Effector CD8-positive, alpha-beta T cell (primary cell): ENCODE measurements around the gene ACOT12.
"Not testable (repeated sequence)": the region's sequence is repeated elsewhere in the genome, so short reads cannot be mapped to it uniquely, and the experiment has no call there.

Experiments
- DNase-seq: peaks from one replicate; lab custom pipeline; 2025; lab: John Stamatoyannopoulos, UW

Gene ACOT12

DNA sequence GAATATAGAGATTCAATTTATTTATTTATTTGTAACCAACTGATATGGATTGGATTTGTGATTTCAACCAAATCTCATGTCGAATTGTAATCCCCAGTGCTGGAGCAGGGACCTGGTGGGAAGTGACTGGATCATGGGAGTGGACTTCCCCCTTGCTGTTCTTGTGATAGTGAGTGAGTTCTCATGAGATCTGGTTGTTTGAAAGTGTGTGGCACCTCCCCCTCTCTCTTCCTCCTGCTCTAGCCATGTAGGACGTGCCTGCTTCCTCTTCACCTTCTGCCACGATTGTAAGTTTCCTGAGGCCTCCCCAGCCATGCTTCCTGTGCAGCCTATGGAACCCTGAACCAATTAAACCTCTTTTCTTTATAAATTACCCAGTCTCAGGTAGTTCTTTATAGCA is 55.7 kb downstream of the ACOT12 start:
- not testable (repeated sequence) for DNase-seq

DNA sequence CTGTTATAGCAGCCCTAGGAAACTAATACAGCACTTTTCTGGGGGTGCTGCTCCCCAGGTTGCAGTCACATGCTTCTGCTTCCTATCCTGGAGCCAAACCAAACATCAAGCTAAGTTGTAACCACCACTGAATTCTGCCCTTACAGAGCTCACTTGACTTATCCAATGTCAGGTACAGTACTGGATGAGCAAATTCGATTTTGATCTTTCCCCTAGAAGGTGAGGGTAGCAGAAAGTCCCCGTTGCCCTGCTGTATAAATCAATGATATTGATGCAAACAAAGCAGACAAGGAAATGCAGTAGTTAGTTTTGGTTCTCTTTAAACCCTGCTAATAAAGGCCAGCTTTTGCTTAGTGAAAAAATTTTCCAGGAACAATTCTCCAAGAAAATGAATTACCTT is 56.1 kb downstream of the ACOT12 start:
- no peak for DNase-seq

DNA sequence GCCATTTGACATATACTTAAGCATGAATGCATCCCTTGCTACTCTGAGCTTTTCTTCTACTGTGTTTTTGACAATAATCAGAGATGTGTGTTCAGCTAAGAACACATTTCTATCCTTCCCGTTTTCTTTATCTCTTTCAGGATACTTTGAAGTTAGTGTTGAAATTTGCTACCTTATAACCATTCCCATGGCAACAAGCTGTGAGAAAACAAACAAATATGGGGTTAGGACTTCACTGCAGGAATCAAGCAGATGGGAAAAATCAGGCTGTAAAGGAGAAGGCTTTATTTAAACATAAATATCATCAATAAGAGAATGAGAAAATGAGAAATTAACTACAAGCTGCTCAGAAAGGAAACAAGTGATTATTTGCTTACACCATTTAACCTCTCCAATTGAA is 57.4 kb downstream of the ACOT12 start:
- no peak for DNase-seq

DNA sequence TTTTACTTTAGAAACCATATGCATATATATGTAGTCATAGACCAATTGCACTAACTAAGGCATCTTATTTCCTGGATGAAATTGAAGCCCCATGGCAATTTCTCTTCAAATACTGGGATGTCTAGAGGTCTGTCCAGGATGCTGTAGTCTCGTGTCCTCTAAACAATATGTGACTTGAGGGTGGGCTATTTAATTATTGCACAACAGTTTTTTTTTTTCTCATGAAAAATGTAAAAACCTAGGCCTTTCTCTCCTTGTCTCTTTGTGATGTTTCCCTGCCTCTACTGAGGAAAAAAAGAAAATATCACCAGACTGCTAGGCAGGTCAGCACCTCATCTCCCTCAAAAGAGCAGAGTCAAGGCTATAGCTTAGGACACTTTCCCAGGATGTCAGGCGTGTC is 58.0 kb downstream of the ACOT12 start:
- DNase-seq = no peak

DNA sequence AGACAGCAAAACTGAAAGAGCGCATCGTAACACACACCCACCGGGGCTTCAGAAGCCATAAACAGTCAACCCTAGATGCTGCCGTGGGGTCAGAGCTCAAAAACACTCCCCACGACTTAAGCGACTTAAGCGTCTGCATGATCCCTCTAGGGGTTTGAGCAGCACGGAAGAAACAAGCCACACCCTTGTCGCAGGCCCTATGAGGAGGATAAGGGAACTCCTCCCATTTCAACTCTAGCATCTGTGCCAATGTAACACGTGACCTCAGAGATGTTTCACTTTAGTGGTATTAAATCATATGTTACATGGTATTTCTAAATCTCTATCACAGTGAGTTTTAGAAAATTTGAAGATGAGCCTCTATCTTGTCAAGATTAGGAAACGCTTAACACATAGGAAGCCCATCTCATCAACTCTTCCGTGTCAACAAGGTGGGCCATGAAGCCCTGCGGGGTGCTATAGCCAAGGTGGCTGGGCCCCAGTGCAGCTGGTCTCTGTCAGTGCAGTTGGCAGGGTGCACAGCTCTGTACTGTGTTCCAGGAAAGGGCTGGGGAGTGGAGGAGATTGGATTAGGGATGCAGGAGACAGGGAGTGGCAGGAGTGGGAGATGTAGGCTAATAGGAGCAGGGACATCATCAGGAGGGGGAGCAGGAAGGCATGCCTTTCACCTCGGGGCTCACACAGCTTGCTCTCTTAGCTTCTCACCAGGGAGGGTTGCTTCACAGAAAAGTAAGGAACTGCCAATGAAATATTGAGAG is 59.5 kb downstream of the ACOT12 start:
- no peak for DNase-seq

DNA sequence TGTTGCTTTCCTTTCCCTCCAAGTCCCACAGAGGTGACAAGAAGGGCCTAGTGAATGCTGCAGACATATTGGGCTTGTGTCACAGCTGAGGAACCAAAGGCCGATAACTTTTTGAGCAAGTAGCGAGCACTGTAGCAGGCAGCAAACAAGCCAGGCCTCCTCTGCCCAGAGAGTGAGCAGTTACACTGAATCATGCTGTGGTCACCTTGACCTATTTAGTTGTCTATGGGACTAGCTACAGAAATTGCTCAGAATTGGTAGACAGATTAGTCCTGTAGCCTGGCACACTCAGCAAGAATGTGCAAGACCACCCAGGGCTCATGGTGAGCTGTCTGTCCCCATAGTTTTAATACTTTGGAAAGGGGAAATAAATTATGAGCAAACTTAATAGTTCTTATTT is 67.4 kb downstream of the ACOT12 start:
- DNase-seq = no peak

DNA sequence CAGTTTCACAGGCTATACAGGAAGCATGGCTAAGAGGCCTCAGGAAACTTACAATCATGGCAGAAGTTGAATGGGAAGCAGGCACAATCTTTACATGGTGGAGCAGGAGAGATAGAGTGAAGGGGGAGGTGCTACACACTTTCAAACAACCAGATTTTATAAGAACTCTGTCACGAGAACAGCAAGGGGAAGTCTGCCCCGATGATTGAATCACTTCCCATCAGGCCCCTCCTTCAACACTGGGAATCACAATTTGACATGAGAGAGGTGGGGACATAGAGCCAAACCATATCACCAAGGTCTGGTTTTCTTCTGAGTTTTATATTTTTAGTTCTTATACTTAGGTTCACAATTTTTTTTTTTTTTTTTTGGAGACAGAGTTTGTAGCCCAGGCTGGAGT is 76.4 kb downstream of the ACOT12 start:
- no peak for DNase-seq

DNA sequence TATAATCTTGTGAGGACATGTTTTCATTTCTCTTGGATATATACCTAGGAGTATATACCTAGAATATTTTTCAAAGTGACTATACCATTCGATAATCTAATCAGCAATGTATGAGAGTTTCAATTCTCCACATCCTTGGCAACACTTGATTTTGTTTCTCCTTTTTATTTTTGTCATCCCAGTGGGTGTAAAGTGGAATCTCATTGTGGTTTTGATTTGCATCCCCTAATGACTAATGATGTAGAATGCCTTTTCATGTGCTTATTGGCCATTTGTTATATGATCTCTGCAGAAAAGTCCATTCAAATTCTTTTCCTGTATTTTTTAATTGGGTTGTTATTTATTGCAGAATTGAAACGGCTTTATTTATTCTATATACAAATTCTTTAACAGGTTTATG is 77.4 kb downstream of the ACOT12 start:
- DNase-seq = no peak

DNA sequence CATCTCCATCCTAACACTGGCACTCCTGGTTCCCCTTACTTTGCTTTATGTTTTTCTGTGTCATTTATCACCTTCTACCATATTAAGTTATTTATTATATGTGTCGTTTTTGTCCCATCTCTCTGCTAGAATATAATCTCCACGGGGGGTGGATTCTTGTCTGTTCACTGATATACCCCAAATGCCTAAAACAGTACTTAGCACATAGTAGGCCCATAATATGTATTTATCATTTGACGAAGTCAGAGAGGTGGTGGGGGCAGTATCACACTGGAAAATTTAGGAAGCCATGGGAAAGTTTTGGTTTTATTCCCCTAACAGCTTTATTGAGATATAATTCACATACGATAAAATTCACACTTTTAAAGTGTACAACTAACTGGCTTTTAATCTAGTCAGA is 78.1 kb downstream of the ACOT12 start:
- DNase-seq = no peak

DNA sequence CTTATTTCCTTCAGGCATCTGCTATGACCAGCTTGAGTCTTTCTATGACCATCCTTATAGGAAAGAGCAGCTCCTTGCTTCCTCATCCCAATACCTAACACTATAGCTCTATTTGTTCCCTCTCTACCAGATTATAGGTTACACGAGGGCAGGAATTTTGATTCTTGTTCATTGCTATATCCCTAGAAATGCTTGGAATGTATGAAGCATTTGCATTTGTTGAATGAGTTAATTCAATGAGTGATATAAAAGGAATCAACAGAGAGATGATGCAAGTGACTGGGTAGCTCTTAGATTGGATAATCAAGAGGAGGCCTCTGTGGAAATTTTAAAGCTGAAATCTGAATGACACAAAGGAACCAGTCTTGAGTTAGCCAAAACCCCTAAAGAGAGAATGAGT is 78.6 kb downstream of the ACOT12 start:
- DNase-seq = no peak

DNA sequence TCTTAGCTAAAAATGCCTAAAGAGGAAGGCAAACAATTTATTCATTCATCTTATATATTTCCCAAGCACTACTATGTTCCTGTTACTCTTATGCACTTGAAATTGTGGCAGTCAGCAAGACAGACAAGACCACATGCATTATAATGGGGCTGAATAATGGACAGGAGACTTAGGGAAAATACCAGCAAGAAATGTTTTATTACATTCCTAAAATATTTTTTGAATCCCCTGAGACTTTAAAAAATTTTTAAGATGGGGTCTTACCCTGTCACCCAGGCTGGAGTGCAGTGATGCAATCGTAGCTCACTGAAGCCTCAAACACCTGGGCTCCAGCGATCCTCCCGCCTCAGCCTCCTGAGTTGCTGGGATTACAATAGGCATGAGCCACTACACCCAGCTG is 79.4 kb downstream of the ACOT12 start:
- DNase-seq = no peak

DNA sequence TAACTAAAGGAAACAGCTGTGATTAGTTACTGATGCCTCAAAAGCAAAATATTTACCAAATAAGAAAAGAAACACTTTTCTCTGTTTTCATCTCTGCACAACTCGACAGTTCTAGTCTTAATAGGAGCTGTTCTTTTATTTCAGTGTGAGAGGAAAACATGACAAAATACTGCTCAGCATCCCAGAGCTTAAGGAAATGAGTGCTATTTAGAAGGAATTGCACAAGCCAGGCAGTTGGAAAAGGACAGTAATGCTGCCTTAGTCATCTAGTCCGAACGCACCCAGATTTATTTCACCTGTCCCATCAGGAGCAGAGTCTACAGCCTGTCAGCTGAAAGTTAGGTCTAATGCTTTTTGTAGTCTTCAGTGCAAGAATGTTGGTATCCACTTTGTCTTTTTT is 80.2 kb downstream of the ACOT12 start:
- DNase-seq = no peak

DNA sequence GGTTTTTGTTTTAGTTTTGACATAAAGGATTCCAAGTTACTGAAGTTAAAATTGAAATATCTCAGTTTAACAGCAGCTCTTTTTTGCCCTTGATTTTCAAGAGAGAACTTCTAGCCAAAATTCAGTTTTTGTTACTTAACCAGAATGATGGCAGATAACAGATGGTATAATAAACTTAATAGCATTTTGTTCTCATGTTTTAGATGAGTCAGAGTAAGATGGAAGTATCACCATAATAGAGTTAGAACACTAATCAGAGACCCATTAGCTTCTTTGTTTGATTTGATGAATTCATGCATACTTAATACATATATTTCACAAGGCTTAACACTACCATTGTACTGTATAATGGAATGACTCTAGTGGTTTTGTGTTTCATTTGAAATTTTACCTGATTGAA is 80.7 kb downstream of the ACOT12 start:
- no peak for DNase-seq

DNA sequence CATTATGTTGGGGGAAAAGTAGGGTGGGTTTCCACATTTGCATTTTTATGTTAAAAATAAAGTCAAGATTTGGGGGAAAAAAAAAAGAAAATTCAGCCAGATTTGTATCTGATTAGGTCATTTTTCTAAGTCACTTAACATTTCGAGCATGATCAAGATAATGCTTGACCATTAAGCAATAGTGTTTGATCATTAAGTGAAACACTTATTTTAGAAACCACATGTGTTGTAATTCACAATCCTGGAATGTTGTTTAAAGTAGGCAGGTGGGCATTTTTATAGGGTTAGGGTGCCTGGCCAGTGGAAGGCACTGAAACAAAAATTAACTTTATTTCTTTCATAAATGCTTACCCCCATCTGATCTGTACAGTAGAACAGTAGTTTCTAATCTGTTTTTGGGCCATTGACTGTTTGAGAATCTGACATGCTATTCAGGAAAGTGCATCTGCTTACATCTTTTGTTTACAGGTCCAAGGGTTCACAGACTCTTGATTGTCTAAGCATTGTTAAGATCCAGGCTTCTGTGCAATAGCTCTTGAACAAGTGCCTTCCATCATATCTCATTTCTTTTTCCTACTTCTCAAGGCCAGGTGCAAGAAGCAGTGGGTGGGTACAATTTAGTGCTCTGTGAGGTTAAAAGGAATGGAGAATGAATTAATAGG is 83.4 kb downstream of the ACOT12 start:
- no peak for DNase-seq

DNA sequence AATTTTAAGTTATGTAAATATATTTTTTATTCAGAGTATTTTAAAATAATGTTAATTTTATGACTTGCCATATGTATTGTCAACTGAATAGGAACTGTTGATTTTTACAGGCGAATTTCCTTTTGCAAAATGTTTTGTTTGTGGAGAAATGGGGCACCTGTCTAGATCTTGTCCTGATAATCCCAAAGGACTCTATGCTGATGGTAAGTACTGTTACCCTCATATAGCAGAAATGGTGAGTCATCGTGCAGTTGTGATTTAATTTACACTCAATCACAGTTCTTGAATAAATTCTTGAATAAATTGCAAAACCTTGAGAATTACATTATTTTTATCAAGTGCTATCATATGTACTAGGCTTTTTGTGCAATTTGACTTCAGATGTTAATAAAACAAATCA is 85.1 kb downstream of the ACOT12 start:
- DNase-seq = no peak

DNA sequence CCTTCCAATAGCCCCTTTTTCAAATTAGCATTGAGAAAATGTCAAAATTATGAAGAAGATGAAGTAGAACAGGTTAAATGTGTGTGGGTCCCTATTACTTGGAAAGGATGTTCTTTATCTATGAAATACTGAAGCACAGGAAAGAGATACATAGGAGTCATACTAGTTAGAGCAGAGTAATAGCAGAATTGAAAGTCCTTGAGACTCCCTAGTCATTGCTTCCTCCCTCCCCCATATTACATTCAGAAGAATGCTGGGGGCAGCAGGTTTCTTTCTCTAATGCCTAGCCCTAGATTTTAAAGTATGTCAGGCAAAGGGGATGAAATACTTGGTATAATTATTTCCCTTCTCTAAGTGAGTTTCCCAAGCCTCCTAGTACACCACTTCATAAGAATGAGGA is 88.1 kb downstream of the ACOT12 start:
- no peak for DNase-seq

DNA sequence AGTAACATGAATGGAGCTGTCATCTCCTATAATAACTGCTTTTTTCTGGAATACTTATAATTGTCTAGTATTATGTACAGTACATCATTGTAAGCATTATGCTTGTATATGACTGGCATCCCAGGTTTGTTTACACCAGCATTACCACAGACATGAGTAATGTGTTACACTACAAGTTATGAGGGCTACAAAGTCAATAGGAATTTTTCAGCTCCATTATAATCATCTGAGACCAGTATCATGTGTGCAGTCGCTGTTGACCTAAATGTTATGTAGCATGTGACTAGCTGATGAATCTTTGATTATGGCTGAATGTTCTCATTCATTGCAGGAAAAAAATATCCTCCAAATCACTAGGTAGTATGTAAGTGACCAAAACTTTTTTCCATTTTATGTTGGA is 90.4 kb downstream of the ACOT12 start:
- no peak for DNase-seq

DNA sequence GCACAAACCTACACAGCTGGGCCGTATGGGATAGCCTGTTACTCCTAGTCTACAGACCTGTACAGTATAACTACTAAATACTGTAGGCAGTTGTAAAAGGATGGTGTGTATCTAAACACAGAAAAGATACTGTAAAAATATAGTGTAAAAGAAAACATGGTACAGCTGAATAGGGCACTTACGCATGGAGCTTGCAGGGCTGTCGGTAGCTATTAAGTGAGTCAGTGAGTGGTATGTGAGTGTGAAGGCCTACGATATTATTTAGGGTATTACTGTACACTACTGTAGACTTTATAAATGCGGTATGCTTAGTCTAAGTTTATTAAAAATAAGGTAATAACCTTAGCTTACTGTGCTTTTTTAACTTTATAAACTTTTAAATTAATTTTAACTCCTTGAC is 91.3 kb downstream of the ACOT12 start:
- DNase-seq = no peak

DNA sequence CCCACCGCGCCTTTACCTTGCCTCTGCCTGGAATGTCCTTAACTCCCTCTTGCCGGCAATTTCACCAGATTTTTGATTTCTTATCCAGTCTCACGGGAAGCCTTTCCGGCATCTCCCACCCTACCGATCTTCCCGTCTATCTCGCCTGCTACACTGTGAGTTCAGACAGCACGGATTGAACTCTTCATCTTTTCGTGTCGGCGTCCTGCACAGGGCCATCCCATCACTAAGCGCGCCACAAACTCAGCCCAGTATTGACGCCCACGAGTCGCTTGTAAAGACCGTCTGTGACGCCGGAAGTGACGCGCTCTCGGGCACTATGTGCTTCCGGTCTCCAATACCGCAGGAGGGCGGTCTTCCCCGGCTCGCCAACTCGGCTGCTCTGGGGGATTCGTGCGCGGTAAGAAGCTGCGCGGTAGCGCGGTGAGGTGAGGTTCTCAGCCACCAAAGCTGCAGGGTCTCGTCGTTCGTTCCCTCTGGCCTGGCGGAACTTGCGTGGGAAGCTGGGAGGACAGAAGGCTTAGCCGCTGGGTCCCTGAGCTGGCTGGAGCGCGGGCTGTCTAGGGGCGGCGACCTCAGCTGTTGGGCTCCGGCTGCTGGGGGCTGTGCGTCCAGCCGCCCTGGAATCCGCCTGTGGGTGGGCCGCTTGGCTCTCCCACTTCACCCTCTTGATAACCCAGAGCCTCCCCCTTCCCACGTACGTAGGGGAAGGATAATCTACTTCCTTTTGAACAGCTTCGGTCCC is 92.5 kb downstream of the ACOT12 start, which contains the start of gene ZCCHC9:
ZCCHC9 (plus strand) TSS at position 317 of the 745 bp plus-strand sequence. CDS start 3,171 bp downstream, outside the sequence.
- peak; percentile 84 for DNase-seq

DNA sequence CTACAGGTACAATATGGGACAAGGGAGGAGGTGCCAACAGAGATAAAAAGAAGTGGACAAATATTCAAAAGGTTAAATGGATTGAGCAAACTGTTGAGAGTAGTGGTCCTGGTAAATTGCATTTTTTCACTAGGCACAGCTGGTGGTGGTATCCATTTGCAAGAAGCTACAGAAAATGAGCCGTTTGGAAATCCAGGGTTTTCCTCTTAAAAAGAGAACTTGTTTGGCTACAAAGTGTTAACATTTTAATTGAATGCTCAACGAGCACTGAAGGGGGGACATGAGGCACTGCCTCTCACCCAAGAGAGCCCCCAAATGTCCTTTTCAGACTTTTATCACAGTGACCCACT is 93.0 kb downstream of the ACOT12 start:
- no peak for DNase-seq

DNA sequence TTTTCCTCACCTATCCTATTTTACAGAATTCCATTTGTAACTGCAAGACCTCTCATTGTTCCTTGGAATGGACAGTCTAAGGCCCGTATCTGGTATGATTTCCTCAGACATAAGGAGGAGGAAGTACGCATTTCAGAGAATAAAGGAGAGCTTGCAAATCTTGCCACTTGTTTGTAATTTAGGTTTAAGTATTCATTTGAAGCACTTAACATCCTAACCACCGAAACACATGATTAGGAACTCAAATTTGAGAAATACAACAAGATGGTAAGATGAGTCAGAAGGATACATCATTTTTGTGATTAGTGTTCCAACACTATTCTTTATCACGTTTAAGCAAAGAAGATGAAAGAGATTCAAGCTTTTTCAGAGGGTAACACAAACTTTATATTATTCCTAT is 96.4 kb downstream of the ACOT12 start:
- DNase-seq = no peak

DNA sequence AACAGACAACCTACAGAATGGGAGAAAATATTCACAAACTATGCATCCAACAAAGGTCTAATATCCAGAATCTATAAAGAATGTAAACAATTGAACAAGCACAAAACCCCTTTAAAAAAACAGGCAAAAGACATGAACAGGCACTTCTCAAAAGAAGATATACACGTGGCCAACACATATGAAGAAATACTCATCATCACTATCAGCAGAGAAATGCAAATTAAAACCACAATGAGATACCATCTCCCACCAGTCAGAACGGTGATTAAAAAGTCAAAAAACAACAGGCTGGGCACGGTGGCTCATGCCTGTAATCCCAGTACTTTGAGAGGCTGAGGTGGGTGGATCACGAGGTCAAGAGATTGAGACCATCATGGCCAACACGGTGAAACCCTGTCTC is 99.9 kb downstream of the ACOT12 start:
- DNase-seq = not testable (repeated sequence)

DNA sequence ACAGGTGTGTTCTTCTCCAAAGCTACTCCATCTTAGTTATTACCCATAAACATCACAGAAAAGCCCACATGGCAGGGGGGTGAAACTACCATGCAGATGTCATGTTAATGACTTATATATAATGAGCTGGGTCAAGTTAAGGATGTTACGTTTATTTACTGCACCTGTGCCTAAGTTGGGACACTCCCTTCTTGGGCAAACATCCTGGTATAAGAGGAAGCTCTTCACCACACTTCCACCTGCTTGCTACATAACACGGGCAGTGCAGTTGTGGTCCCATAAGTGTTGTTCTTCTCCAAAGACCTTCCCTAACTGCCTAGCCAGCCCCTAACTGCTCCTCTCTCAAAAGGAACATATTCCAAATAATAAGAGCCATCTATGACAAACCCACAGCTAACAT is 101.8 kb downstream of the ACOT12 start:
- no peak for DNase-seq
